Activated CD8-positive, alpha-beta T cell treated with anti-CD3 and anti-CD28 coated beads for 36 hours (primary cell): Measurements from ENCODE around the gene IRAK1. TPM values are rescaled to one million over a fixed set of nuclear protein-coding genes. Genes with fewer than 3 reads are reported as not detected.
A peak's percentile ranks its signal among the peaks of the same experiment; 100 is the strongest.

Experiments
- ATAC-seq: fragments of 200-7000 bp; cut with Tn5 transposase; one replicate; pipeline ENCODE4 v1.10.0; 2021; ENCODE audit warnings: mild to moderate bottlenecking, moderate library complexity
- CTCF ChIA-PET: fragments of 350-600 bp; sonication (Branson Sonifier 250); formaldehyde crosslinking; loops from one replicate; lab custom pipeline; 2021; ENCODE audit warnings: antibody characterized with exemption; lab: Charles Lee
- POLR2A ChIA-PET: fragments of 350-600 bp; sonication (Branson Sonifier 250); formaldehyde crosslinking; loops from one replicate; lab custom pipeline; 2021; ENCODE audit warnings: antibody characterized with exemption; lab: Charles Lee
- DNase-seq: peaks from one replicate; pipeline ENCODE4 v3.0.0-alpha.2; 2020
- H3K27ac Mint-ChIP-seq: one replicate; pipeline ENCODE4 v1.8.0; 2021; ENCODE audit warnings: mild to moderate bottlenecking, mixed read lengths
- H3K27me3 Mint-ChIP-seq: one replicate; pipeline ENCODE4 v1.8.0; 2021; ENCODE audit warnings: mixed read lengths
- H3K36me3 Mint-ChIP-seq: one replicate; pipeline ENCODE4 v1.8.0; 2021; ENCODE audit warnings: low read depth, mixed read lengths
- H3K4me1 Mint-ChIP-seq: one replicate; pipeline ENCODE4 v1.8.0; 2021; ENCODE audit warnings: low read depth, mixed read lengths
- H3K4me3 Mint-ChIP-seq: one replicate; pipeline ENCODE4 v1.8.0; 2021; ENCODE audit warnings: mild to moderate bottlenecking, moderate library complexity, mixed read lengths
- H3K9me3 Mint-ChIP-seq: one replicate; pipeline ENCODE4 v1.8.0; 2021; ENCODE audit warnings: mixed read lengths
- CTCF ChIP-seq: fragments of 200-600 bp; IDR thresholded peaks from one replicate; pipeline ENCODE4 v1.8.0; 2022; ENCODE audit warnings: antibody characterized with exemption, mild to moderate bottlenecking
- intact Hi-C: fragments of 100-400 bp; cut with micrococcal nuclease; formaldehyde crosslinking; loops from one replicate; pipeline ENCODE4 v1.10.0; 2022
- total RNA-seq, 2 experiments: library from RNA; stranded (reverse); gene quantifications; one replicate each; pipeline ENCODE4 v1.2.3, GENCODE V29; 2021

IRAK1 gene
- total RNA-seq, 2 experiments from 2014 or later = 134 to 136 TPM

- ATAC-seq (no peak), DNase-seq (no peak)
- Mint-ChIP-seq H3K36me3 (peaks cover 5% of the 10 kb centered on the region), H3K9me3 (no peaks in the 10 kb centered on the region), H3K4me3 (no peak overlapping the region), H3K27ac (no peak overlapping the region), H3K4me1 (peaks cover 5% of the 10 kb centered on the region), H3K27me3 (no peaks in the 10 kb centered on the region)
- CTCF ChIA-PET = interaction anchor here (1.9 kb wide), 1 partner anchor 11 kb away, joined by 7 read pairs; no protein-coding TSS in a partner anchor
- POLR2A ChIA-PET = no interaction called here
- intact Hi-C loops = no loop called here
- TF ChIP-seq CTCF = no peak
Measured at GRCh38 chrX:154024271-154024670, 4.6 kb upstream of the IRAK1 start.

- no peaks in the 10 kb centered on the region for H3K27me3 Mint-ChIP-seq
- no peaks in the 10 kb centered on the region for H3K9me3 Mint-ChIP-seq
- POLR2A ChIA-PET = interaction anchor here (0.6 kb wide), 1 partner anchor 75 kb away, joined by 3 read pairs; no protein-coding TSS in a partner anchor
- H3K4me1 Mint-ChIP-seq = peaks cover 5% of the 10 kb centered on the region
- peak overlapping the region; percentile 43 for H3K27ac Mint-ChIP-seq
- intact Hi-C loops = no loop called here
- TF ChIP-seq CTCF = no peak
- H3K36me3 Mint-ChIP-seq = peaks cover 11% of the 10 kb centered on the region
- CTCF ChIA-PET = interaction anchor here (1.9 kb wide), 1 partner anchor 10 kb away, joined by 7 read pairs; no protein-coding TSS in a partner anchor
- H3K4me3 Mint-ChIP-seq = no peak overlapping the region
- ATAC-seq (no peak), DNase-seq (no peak)
Measured at GRCh38 chrX:154023276-154024000, 3.7 kb upstream of the IRAK1 start.

- no peak for TF ChIP-seq CTCF
Measured at GRCh38 chrX:154022108-154022507, 2.4 kb upstream of the IRAK1 start.

GRCh38 chrX:154021131-154021611, 1.5 kb upstream of the IRAK1 start:
- CTCF ChIA-PET = interaction anchor here (1.7 kb wide), 1 partner anchor 30 kb away, joined by 5 read pairs; no protein-coding TSS in a partner anchor

More at GRCh38 chrX:154022108-154022507, 2.4 kb upstream of the IRAK1 start:
- no peak for DNase-seq
- POLR2A ChIA-PET = interaction anchor here (0.8 kb wide), 1 partner anchor 52 kb away, joined by 3 read pairs; no protein-coding TSS in a partner anchor
- H3K27ac Mint-ChIP-seq = no peak overlapping the region
- CTCF ChIA-PET = interaction anchor here (0.9 kb wide), 1 partner anchor 8 kb away, joined by 3 read pairs; no protein-coding TSS in a partner anchor
- H3K27me3 Mint-ChIP-seq = no peaks in the 10 kb centered on the region
- peaks cover 7% of the 10 kb centered on the region for H3K4me1 Mint-ChIP-seq
- H3K9me3 Mint-ChIP-seq = no peaks in the 10 kb centered on the region
- intact Hi-C loops = no loop called here
- ATAC-seq = no peak
- no peak overlapping the region for H3K4me3 Mint-ChIP-seq
- H3K36me3 Mint-ChIP-seq = peaks cover 17% of the 10 kb centered on the region

More at GRCh38 chrX:154021131-154021611, 1.5 kb upstream of the IRAK1 start:
- Mint-ChIP-seq H3K9me3 (no peaks in the 10 kb centered on the region), H3K27ac (peak overlapping the region; percentile 95), H3K4me3 (peak overlapping the region; percentile 92), H3K36me3 (peaks cover 18% of the 10 kb centered on the region), H3K27me3 (no peaks in the 10 kb centered on the region), H3K4me1 (peaks cover 7% of the 10 kb centered on the region)
- intact Hi-C loops = no loop called here
- peak; percentile 29 for ATAC-seq
- peak; percentile 47 for DNase-seq
- POLR2A ChIA-PET = interaction anchor here (0.6 to 2.3 kb wide), 6 partner anchors 15 to 377 kb away, joined by 3 to 7 read pairs (median 4); partner anchors contain the start of genes ARHGAP4 and RPL10
- no peak for TF ChIP-seq CTCF
